Measurements from ENCODE around the gene SND1.

Gene SND1

GRCh38 chr7:128054511-128054910, 402.5 kb downstream of the SND1 start:
- TF ChIP-seq, protein P1, sequence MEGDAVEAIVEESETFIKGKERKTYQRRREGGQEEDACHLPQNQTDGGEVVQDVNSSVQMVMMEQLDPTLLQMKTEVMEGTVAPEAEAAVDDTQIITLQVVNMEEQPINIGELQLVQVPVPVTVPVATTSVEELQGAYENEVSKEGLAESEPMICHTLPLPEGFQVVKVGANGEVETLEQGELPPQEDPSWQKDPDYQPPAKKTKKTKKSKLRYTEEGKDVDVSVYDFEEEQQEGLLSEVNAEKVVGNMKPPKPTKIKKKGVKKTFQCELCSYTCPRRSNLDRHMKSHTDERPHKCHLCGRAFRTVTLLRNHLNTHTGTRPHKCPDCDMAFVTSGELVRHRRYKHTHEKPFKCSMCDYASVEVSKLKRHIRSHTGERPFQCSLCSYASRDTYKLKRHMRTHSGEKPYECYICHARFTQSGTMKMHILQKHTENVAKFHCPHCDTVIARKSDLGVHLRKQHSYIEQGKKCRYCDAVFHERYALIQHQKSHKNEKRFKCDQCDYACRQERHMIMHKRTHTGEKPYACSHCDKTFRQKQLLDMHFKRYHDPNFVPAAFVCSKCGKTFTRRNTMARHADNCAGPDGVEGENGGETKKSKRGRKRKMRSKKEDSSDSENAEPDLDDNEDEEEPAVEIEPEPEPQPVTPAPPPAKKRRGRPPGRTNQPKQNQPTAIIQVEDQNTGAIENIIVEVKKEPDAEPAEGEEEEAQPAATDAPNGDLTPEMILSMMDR (IDR thresholded peaks at IDR 0.05; ENCODE audit: low read length), result no peak
- TF ChIP-seq EZH2 (IDR thresholded peaks at IDR 0.05; ENCODE audit: borderline replicate concordance, low read length), result no peak

GRCh38 chr7:128055637-128056036, 403.6 kb downstream of the SND1 start:
- no peaks in the 10 kb centered on the region for H3F3A ChIP-seq (ENCODE audit: insufficient read depth, low read length)
- no peaks in the 10 kb centered on the region for H3K9me2 ChIP-seq (ENCODE audit: low read depth, low read length)
- H3K9ac ChIP-seq (ENCODE audit: low read length), result no peak overlapping the region
- no peak overlapping the region for H3K27ac ChIP-seq (ENCODE audit: low read depth, low read length, poor library complexity, severe bottlenecking)
- H3K79me2 ChIP-seq (ENCODE audit: insufficient read depth, low read length), result no peaks in the 10 kb centered on the region
- H3K27me3 ChIP-seq (ENCODE audit: insufficient read depth, low read length), result no peaks in the 10 kb centered on the region
- H3K4me1 ChIP-seq (ENCODE audit: insufficient read depth, low read length, severe bottlenecking), result peaks cover 12% of the 10 kb centered on the region
- no peak overlapping the region for H3K4me2 ChIP-seq (ENCODE audit: low read length)
- no peaks in the 10 kb centered on the region for H4K20me1 ChIP-seq (ENCODE audit: insufficient read depth, low read length)
- TF ChIP-seq, protein P1 (IDR thresholded peaks at IDR 0.05; ENCODE audit: low read length), result no peak
- no peak for TF ChIP-seq EZH2 (IDR thresholded peaks at IDR 0.05; ENCODE audit: borderline replicate concordance, low read length)
- no peak overlapping the region for H2AFZ ChIP-seq (ENCODE audit: low read length)
- no peak overlapping the region for H3K4me3 ChIP-seq (ENCODE audit: low read depth, low read length, poor library complexity, severe bottlenecking)
- H3K9me3 ChIP-seq (ENCODE audit: low read length), result no peaks in the 10 kb centered on the region
- H3K36me3 ChIP-seq (ENCODE audit: insufficient read depth, low read length), result peaks cover 7% of the 10 kb centered on the region; the same call in 1 of the 2 replicates

More at GRCh38 chr7:128054511-128054910, 402.5 kb downstream of the SND1 start:
- H3K27me3 ChIP-seq (ENCODE audit: insufficient read depth, low read length), result no peaks in the 10 kb centered on the region
- no peaks in the 10 kb centered on the region for H3K9me2 ChIP-seq (ENCODE audit: low read depth, low read length)
- no peaks in the 10 kb centered on the region for H4K20me1 ChIP-seq (ENCODE audit: insufficient read depth, low read length)
- H3K36me3 ChIP-seq (ENCODE audit: insufficient read depth, low read length), result peaks cover 7% of the 10 kb centered on the region; the same call in 1 of the 2 replicates
- no peak overlapping the region for H3K4me3 ChIP-seq (ENCODE audit: low read depth, low read length, poor library complexity, severe bottlenecking)
- H3K9me3 ChIP-seq (ENCODE audit: low read length), result no peaks in the 10 kb centered on the region
- no peak overlapping the region for H3K9ac ChIP-seq (ENCODE audit: low read length)
- no peak overlapping the region for H2AFZ ChIP-seq (ENCODE audit: low read length)
- H3K27ac ChIP-seq (ENCODE audit: low read depth, low read length, poor library complexity, severe bottlenecking), result no peak overlapping the region
- H3F3A ChIP-seq (ENCODE audit: insufficient read depth, low read length), result no peaks in the 10 kb centered on the region
- no peaks in the 10 kb centered on the region for H3K79me2 ChIP-seq (ENCODE audit: insufficient read depth, low read length)
- H3K4me2 ChIP-seq (ENCODE audit: low read length), result no peak overlapping the region
- peaks cover 12% of the 10 kb centered on the region for H3K4me1 ChIP-seq (ENCODE audit: insufficient read depth, low read length, severe bottlenecking)

DNA sequence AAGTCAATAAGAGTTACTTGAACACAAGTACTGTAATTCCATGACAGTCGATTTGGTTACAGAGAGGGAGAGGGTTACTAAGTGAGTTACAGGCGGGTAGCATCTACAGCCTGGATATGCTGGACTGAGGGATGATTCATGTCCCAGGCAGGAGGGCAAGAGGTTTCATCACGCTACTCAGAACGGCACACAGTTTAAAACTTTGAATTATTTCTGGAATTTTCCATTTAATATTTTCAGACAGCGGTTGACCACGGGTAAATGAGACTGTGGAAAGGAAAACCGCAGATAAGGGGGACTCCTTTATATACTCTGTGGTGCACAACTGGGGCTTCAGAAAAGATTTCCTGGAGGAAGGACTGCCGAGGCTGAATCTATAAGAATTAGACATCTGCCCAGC, 404.9 kb downstream of the SND1 start:
- no peaks in the 10 kb centered on the region for H3K9me2 ChIP-seq (ENCODE audit: low read depth, low read length)
- no peaks in the 10 kb centered on the region for H3K79me2 ChIP-seq (ENCODE audit: insufficient read depth, low read length)
- H3F3A ChIP-seq (ENCODE audit: insufficient read depth, low read length), result no peaks in the 10 kb centered on the region
- no peak overlapping the region for H3K9ac ChIP-seq (ENCODE audit: low read length)
- no peak overlapping the region for H3K4me2 ChIP-seq (ENCODE audit: low read length)
- no peaks in the 10 kb centered on the region for H3K27me3 ChIP-seq (ENCODE audit: insufficient read depth, low read length)
- TF ChIP-seq EZH2 (IDR thresholded peaks at IDR 0.05; ENCODE audit: borderline replicate concordance, low read length), result no peak
- TF ChIP-seq, protein P1 (IDR thresholded peaks at IDR 0.05; ENCODE audit: low read length), result no peak
- H3K27ac ChIP-seq (ENCODE audit: low read depth, low read length, poor library complexity, severe bottlenecking), result no peak overlapping the region
- no peaks in the 10 kb centered on the region for H3K9me3 ChIP-seq (ENCODE audit: low read length)
- peaks cover 7% of the 10 kb centered on the region; the same call in 1 of the 2 replicates for H3K36me3 ChIP-seq (ENCODE audit: insufficient read depth, low read length)
- H3K4me3 ChIP-seq (ENCODE audit: low read depth, low read length, poor library complexity, severe bottlenecking), result no peak overlapping the region
- no peak overlapping the region for H2AFZ ChIP-seq (ENCODE audit: low read length)
- H4K20me1 ChIP-seq (ENCODE audit: insufficient read depth, low read length), result no peaks in the 10 kb centered on the region
- peaks cover 12% of the 10 kb centered on the region for H3K4me1 ChIP-seq (ENCODE audit: insufficient read depth, low read length, severe bottlenecking)

Measured in OCI-LY1 (cell line).